Activated CD4-positive, CD25-positive, alpha-beta regulatory T cell (primary cell): ENCODE results near the gene MYH15.

Source experiments
- DNase-seq, 4 experiments: peaks; one replicate each; lab custom pipeline; 2025; lab: John Stamatoyannopoulos, UW

The MYH15 gene

DNA sequence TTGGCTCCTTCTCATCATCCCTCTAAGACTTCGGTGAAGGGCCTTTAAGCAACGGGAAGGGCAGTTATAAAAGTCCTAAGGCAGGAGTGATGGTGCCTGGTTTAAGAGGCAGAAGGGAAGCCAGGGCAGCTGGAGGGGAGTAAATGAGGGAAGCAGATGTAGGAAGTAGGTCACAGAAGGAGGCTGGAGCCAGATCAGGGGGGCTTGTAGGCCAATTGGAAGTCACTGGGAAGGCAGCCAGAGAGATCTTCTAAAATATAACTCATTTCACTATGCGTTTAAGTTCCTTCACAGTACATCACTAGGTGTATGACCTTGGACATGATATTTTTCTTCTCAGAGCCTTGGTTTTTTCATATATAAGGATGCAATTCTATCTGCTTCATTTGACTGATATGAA, 94.7 kb downstream of the MYH15 start:
- no peak for DNase-seq

DNA sequence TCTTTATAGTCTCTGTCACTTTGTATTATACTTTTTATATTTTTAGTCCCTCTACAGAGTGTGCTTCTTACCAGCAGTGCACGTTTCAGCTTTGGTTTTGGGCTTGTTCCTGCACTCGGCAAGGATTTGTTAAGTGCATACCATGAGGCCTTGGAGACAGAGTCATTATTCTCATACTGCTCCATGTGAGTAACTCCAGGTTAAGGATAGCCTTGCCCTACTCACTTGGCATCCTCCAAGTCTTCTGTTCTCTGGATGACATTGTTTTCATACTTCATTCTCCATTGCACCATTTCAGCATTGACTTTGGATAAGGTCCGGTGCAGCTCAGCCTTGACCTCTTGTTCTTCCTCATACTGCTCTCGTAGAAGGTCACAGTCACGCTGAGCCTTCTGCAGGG, 96.4 kb downstream of the MYH15 start:
- DNase-seq = no peak

DNA sequence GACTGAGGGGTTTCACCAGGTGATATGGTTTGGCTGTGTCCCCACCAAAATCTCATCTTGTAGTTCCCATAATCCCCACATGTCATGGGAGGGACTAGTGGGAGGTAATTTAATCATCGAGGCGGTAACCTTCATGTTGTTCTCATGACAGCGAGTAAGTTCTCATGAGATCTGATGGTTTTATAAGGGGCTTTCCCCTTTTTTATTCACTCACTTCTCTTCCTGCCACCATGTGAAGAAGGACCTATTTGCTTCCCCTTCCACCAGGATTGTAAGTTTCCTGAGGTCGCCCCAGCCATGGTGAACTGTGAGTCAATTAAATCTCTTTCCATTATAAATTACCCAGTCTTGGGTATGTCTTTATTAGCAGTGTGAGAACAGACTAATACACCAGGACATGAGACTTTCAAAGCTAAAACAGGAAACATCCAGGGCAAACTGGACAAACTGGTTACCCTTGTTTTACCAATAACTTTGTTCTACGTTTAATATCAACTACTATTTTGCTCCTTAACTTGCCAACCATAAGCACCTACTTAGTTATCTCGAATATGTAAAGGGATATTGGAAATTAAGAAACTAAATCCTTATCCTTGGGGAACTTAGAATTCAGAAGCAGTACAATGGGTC, 98.2 kb downstream of the MYH15 start:
- DNase-seq = no peak

DNA sequence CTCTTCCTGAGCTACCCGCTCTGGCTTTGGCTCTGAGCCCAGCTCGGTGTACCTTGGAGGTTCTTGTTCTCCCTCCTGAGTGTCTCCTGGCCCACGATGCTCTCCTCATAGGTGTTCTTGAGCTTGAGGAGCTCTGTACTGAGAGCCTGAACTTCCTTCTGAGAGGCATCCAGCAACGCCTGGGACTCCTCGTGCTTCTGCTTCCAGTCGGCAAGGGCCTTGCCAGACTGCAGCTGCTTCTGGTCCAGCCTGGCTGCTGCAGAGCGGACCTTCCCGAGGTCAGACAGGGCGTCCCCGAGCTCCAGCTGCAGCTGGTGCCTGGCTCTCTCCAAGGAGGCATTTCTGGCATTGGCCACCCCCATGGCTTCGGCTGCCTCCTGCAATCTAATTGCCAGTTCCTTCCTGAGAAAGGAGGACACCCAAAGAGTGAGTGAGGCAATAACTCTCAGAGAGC, 99.8 kb downstream of the MYH15 start:
- DNase-seq = no peak

DNA sequence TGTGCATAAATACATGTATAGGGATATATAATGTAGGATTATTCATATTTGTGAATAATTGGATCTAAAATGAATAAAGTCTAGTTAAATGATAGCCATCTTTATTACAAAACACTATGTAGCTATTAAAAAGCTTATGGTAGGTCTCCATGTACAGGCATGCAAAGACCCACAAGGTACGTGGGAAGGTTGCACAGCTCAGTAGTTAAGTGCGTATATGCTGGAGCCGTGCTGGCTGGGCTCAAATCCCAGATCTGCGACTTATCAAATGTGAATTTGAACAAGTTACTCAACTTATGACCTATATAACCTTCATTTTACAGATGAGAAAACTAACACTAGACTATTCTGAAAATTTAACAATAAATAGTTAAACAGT, 100.6 kb downstream of the MYH15 start:
- no peak for DNase-seq

DNA sequence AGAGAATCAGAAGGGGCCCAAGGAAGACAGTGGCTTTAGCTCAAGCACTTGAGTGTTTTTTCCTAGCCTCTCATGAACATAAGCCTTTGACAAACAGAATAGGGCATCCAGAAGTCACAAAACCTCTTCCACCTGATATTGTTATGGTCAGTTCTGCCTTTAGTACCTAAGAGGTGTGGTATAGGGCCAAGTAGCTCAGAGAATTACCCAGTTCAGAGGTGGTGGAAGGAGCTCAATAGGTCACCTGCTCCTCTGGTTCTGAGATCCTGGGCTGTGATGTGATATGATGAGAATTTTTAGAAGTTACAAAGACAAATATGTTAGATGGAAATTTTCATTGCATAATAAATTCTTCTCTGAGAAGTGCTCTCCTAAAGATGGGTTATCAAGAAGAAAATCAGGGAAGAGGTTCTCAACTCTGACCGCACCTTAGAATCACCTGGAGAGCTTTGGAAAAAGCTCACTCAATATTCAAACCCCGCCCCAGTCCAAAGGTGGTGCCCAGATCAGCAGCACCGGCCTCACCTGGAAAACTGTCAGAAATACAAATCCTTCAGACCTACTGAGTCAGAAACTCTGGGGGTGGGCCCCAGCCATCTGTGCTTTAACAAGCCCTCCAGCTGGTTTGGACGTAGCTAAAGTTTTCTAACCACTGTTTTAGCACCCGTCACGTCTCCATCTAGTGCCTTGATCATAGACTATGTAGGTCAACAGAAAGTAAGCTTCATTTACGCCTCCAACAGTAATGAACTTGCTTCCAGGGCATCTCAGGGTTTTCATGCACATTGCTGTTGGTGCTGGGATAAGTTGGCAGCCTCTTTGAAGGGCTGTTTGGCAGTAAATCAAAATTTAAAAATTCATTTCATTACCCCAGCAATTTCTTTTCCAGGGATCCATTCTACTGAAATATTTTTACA, 101.3 kb downstream of the MYH15 start:
- DNase-seq = no peak

DNA sequence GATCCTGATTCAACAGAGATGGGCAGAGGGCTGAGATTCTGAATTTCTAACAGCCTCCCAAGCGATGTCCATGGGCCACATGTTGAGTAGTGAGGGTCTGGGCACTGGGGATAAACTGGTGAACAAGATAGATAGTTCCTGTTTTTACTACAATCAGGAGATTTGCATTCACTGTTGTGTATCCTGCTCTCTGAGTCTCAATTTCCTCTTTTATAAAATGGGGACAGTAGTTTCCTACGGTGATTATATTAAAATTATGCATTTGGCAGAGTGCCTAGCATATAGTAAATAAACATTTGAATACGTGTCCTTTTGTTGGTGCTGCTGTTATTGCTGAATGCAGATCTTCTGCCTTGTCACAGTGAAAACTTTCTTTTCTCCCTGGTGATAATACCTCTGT, 102.5 kb downstream of the MYH15 start:
- DNase-seq = no peak

DNA sequence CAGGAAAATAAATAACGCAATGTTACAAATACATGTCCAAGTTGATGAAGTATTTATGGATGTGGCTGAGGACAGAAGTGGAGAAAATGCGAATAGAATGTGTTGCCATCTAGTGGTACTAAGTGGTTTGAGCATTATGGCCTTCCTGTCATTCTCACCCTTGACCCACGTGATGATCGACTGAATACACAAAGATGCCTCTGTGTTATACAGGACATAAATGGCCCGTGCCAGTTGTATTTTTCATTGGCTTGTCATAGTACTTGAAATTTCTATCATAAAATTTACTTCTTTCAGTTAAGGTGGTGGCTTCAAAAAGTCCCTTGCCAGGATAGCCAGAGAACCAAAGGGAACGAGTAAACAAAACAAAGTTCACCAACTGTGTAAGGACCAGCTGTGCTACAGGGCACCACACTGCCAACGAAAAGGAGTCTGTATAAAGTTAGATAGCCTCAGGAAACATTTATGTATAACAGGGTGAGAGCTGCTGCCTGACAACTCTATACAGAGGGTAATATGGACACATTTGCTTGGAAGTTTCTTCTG, 103.7 kb downstream of the MYH15 start:
- no peak for DNase-seq

DNA sequence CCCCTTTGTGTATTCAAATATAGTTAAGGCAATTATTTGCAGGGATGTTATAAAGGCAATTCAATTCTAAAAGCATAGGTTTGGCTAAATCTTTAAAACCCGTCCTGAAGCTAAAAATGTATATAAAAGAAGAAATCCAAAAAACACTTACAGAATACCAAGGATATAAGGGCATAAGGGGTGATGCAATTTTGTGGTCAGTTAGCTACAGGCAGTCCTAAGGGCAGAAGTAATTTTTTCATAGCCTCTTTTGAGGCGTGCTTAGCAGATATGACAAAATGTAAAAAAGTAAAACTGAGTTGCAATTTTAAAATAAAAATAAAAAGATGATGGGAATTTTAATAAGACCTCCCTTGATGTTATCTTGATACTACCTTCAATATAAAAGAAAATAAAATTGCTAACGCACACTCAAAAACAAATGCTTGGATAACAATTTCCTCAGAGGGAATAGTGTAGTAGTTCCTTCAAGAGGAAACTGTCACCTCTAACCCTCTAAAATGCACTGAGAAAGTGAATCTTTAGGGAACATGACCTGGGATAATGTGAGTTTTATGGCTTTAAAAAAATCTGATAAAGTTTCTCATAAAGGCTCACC, 104.2 kb downstream of the MYH15 start:
- no peak for DNase-seq

DNA sequence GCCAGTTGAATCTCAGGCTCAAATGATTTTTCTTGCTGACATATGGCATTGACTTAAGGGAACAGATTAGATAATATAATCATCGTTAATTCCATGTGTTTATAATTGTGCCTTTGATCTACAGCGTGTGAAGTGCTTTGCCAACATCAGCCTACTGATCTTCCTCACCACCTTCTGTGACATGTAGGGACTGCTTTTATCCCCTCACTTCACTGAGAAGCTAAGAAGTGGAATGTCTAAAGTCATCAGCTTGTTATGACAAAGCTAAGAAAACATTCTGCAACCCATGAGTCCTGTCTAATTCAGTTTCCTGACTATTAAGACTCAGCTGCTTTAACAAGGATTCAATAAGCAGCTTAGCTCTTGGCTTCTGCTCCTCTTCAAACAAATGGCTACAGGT, 106.0 kb downstream of the MYH15 start:
- no peak for DNase-seq

DNA sequence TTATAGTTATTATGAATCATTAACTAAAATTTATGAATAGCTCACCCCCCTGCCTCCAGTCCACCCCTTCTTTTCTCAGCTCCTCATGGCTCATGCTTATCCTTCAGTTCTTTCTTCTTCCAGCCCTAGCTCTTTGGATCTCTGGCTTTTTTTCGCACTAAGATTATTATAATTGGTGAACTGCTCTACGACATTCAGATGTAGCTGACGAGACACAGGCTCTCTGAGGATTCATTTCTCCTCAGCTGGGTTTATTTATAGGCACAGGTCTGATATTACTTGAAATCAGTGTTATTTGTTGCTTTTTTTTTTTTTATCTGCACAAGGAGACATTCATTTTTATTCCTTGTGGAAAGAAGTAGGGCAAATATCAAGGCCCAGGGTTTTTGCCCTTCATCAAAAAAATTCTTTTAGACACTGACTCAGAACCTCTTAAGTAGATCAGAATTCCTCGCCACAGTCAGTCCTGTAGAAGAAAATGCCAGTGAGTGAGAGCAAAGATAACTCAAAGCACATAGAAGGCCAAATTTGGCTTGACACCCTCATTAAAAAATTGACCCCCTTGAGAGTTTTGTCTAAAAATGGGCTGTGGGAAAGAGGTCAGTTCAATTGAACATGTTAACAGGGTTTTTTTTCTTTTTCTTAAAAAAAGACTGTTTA, 106.6 kb downstream of the MYH15 start:
- no peak for DNase-seq

DNA sequence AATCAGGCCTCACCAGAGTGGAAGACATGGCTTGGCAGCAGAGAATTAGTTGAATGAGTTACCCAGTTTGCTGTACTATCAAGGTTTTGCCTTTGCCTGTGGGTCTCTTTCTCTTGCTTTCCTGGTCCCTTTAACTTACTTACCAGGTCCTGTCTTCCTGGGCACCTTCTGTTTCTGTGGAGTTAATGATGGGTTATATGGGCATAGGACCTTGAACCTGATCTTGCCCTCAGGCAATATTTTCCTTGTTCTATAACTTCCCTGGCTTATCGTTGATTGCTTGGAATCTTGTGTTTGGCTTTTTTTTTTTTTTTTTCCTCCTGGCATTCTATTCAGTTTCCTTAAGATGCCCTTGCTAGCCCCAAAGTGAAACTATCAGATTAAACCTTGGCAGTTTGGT, 107.2 kb downstream of the MYH15 start:
- DNase-seq = no peak

DNA sequence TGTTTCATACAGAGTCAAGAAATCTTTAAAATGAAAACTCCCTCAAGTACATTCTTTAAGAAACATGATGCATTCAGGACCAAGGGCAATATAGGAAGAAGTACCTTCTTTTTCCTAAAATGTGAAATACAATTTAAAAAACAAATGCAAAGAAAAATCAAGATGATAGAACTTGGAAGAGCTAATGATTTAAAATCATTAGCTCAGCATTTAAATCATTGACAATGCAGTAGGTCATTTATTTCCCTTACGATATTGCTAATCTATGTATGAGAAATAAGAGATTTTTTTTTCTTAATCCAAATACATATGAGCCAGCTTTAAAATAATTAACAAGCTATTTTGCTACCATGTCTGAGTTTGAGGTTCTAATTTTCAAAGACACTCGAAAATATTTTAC, 108.6 kb downstream of the MYH15 start:
- no peak for DNase-seq

DNA sequence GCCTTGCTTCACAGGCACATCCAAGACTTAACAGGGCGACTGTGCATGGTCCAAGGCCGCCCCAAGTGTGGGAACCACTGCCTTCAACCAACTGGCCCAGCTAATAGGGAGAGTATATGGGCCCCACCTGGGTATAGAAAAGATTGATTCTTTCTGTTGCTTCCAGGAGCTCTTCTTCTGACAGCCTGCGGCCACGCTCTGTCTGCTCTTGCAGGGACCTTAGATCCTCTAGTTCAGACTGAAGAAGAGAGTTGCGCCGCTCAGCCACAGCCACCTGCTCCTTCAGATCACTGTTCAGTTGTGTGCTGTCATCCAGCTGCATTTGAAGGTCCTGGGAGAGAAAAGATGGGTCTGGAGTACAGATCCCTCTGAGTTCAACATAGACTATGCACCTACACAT, 111.9 kb downstream of the MYH15 start:
- no peak for DNase-seq

DNA sequence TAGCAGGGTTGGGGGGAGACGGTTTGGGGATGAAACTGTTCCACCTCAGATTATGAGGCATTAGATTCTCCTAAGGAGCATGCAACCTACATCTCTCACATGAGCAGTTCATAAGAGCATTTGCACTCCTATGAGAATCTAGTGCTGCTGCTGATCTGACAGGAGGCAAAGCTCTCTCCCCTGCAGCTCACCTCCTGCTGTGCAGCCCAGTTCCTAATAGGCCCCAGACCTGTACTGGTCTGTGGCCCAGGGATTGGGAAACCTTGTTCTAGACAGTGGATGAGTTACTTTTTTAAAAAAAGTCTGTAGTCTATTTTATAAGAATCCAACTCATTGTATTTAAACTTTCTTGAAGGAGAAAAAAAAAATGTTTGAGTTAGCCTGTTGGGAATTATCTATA, 114.1 kb downstream of the MYH15 start:
- no peak for DNase-seq

DNA sequence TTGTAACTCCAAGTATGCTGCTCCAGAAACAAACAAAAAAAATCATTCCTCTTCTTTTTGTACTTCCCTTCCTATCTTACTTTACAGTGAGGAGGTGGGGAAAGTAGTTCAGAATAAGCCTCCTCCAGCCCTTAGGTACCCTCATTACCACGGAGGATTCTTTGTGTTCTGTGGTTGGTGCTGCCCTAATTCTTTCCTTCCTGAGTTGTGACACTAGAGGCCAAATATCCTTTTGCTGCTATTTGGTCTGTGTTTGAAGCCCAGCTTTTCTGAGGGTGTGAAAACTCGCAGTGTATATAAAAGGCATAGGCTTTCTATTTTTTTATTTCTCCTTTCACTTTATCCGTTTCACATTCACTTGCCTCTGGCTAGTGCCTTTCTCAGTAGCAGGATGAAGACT, 115.8 kb downstream of the MYH15 start:
- DNase-seq = no peak

DNA sequence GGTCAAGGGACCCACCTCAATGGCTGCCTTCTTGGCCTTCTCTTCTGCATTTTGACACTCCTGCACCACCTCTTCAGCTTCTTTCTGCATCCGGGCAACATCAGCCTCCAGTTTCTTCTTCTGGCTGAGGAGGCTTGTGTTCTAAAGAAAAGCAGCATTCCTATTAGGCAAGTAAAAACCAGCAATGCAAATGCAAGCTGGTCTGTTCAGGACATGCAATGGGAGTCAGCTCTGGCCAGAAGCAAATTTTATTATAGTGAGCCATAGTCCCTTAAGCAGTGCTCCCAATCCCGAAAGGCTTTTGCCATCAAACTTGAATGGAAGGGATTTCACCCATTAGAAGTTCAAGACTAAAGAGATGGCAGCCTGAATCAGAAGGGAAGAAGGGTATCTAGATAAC, 116.4 kb downstream of the MYH15 start:
- DNase-seq = no peak

DNA sequence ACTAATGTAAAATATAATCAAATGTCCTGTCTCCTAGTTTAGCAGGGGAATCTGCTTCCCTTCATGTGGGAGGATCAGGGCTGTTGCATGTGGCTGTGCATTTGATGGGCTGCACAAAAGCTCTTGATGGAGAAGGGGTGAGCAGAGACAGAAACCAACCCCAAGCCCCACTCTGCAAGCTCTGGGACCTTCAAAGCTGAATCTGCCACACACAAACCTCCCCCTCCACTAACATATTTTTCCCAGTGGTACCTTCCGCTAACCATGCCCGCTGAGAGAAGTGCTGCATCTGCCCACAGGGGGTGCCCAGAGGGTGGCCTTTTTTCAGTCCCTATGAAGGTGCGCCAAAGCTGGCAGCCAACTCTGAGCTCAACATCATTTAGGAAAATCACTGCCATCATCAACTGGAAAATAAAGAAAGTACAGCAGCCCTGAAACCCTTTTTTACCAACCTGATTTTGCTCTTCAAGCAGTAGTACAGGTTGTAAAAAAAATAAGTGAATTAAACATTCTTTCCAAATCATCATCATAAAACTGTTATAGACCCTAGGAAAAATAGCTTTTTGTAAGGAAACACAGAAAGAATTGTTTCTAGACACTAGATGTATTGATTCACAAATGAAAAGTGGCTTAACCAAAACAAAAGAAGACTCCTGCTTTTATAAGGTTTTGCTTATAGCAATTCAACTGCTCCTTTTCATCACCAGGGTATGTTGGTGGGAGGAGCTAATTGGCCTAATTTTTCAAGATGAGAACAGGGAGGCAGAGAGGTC, 117.1 kb downstream of the MYH15 start:
- no peak for DNase-seq

DNA sequence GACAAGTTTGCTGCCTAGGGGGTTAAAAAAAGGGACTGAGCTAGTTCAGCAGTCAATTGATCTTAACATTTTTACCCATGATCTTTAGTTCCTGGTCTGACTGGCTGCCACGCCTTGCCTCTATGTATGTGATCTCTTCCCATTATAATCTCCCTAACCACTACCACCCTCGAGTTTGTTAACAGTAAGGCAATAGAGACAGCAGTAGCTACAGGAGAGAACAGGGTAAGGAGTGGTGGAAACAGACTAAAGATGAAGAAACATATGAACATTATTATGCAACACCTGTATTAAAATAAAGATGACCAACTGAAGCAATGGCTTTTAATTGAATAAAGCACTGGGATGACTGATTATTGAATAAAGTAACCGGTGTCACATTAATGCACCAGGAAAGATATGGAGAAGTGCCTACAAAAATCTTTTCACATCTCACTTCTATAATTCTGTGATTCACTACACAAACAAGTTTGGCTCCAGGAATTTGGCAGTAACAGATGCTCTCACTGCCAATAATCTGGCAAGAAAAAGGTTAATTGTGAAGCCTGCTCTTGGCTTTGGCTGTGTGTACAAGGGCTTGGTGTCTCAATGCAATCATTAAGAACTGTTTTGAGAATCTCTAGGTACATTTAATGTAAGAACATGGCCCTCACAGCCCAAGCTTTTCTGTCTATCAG, 118.3 kb downstream of the MYH15 start:
- no peak for DNase-seq

DNA sequence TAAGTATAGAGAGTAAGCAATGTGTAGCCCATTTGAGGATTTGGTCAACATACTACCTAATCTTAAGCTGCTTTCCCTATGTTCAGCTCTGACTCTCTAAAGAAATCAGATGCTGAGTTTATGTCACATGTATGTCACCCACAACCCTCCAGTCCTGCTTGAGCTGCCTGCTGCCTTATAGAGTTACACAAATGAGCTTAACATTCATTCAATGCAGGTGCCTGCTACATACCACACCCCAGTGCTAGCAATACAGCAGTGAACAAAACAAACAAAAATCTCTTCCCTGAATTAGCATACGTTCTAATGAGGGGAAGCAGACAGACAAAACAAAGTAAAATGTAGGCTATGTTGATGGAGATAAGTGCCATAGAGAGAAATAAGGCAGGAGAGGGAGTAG, 121.0 kb downstream of the MYH15 start:
- DNase-seq = no peak
